B cell (primary cell): Measurements from ENCODE around the gene IRF8. TPM values are rescaled to one million over a fixed set of nuclear protein-coding genes. Genes with fewer than 3 reads are reported as not detected.

Experiments used
- ATAC-seq: fragments of 200-7000 bp; cut with Tn5 transposase; one replicate; pipeline ENCODE4 v1.10.0; 2021; ENCODE audit warnings: low read depth, mild to moderate bottlenecking, moderate number of reproducible peaks, moderate library complexity
- CTCF ChIA-PET: fragments of 350-600 bp; sonication (Branson Sonifier 250); formaldehyde crosslinking; loops from one replicate; lab custom pipeline; 2021; ENCODE audit warnings: antibody characterized with exemption, inconsistent platforms; lab: Charles Lee
- POLR2A ChIA-PET: fragments of 350-600 bp; sonication (Branson Sonifier 250); formaldehyde crosslinking; loops from one replicate; lab custom pipeline; 2021; ENCODE audit warnings: antibody characterized with exemption; lab: Charles Lee
- DNase-seq: peaks from one replicate; pipeline ENCODE4 v3.0.0; 2013
- H2AFZ ChIP-seq: 2 replicates; pipeline ENCODE4 v1.6.1; 2012; ENCODE audit warnings: mild to moderate bottlenecking, low read depth, low read length; ENCODE audit not compliant: insufficient read depth, poor library complexity, severe bottlenecking
- H3K27ac ChIP-seq, 2 donors: 1 replicate in 1 of 2; 2 replicates in 1 of 2; pipeline ENCODE4 v1.5.1; 2012 to 2013; ENCODE audit warnings: low read length in 2 of 2, mild to moderate bottlenecking in 2 of 2, moderate library complexity in 1 of 2
- H3K27me3 ChIP-seq, 4 experiments: fragments of 200-600 bp in 1 of 4; sonication (generic) in 1 of 4; replicated peaks in 1 of 4; 1 replicate in 2 of 4; 2 replicates in 2 of 4; pipeline versions ENCODE4 v1.6.1 to v1.7.0; 2013 to 2016; ENCODE audit warnings: low read length in 3 of 4, mild to moderate bottlenecking in 2 of 4, mixed read lengths in 1 of 4, moderate library complexity in 1 of 4; ENCODE audit not compliant: insufficient read depth in 4 of 4, control insufficient read depth in 3 of 4; ENCODE audit errors: control extremely low read depth in 1 of 4
- H3K36me3 ChIP-seq, 2 experiments: replicated peaks in 1 of 2; 1 replicate in 1 of 2; 2 replicates in 1 of 2; pipeline versions ENCODE4 v1.6.1 to v1.7.1; 2013; ENCODE audit warnings: low read length in 1 of 2; ENCODE audit not compliant: insufficient read depth in 2 of 2, control insufficient read depth in 1 of 2; ENCODE audit errors: control extremely low read depth in 1 of 2, extremely low read depth in 1 of 2
- H3K4me1 ChIP-seq, 2 donors: fragments of 200-600 bp in 1 of 2; sonication (generic) in 1 of 2; 1 replicate in 1 of 2; 2 replicates in 1 of 2; pipeline versions ENCODE4 v1.5.1 to v1.6.1; 2013 to 2017; ENCODE audit warnings: low read length in 2 of 2; ENCODE audit not compliant: control insufficient read depth in 2 of 2, insufficient read depth in 2 of 2
- H3K4me2 ChIP-seq: replicated peaks from 2 replicates; pipeline ENCODE3; 2012; ENCODE audit warnings: mild to moderate bottlenecking, low read depth, low read length; ENCODE audit not compliant: poor library complexity, severe bottlenecking
- H3K4me3 ChIP-seq, 5 experiments: fragments of 200-600 bp in 1 of 5; sonication (generic) in 1 of 5; 1 replicate in 3 of 5; 2 replicates in 2 of 5; pipeline versions ENCODE4 v1.5.1 to v1.7.0; 2011 to 2016; ENCODE audit warnings: low read length in 4 of 5, mild to moderate bottlenecking in 4 of 5, low read depth in 2 of 5, control low read depth in 1 of 5, moderate library complexity in 1 of 5; ENCODE audit not compliant: insufficient read depth in 1 of 5; ENCODE audit errors: control extremely low read depth in 1 of 5, extremely low read depth in 1 of 5
- H3K79me2 ChIP-seq: fragments of 200-600 bp; sonication (generic); one replicate; pipeline ENCODE4 v1.6.0; 2016; ENCODE audit warnings: low read length; ENCODE audit not compliant: control insufficient read depth, insufficient read depth
- H3K9ac ChIP-seq: fragments of 200-600 bp; sonication (generic); 2 replicates; pipeline ENCODE4 v1.6.1; 2017; ENCODE audit warnings: mild to moderate bottlenecking, low read length, moderate library complexity
- H3K9me3 ChIP-seq, 3 donors: one replicate each; pipeline versions ENCODE4 v1.6.1 to v1.7.1; 2013; ENCODE audit warnings: low read length in 2 of 3; ENCODE audit not compliant: control insufficient read depth in 2 of 3, insufficient read depth in 1 of 3; ENCODE audit errors: control extremely low read depth in 1 of 3
- H4K20me1 ChIP-seq: 2 replicates; pipeline ENCODE4 v1.6.0; 2012; ENCODE audit warnings: mild to moderate bottlenecking, low read length; ENCODE audit not compliant: insufficient read depth, control insufficient read depth, poor library complexity, severe bottlenecking
- H3K27ac Mint-ChIP-seq: one replicate; pipeline ENCODE4 v1.8.0; 2021; ENCODE audit warnings: mixed read lengths
- H3K27me3 Mint-ChIP-seq: one replicate; pipeline ENCODE4 v1.8.0; 2021; ENCODE audit warnings: mixed read lengths
- H3K4me1 Mint-ChIP-seq: one replicate; pipeline ENCODE4 v1.8.0; 2021; ENCODE audit warnings: mixed read lengths
- H3K4me3 Mint-ChIP-seq: one replicate; pipeline ENCODE4 v1.8.0; 2021; ENCODE audit warnings: mixed read lengths
- H3K9me3 Mint-ChIP-seq: one replicate; pipeline ENCODE4 v1.8.0; 2022; ENCODE audit warnings: mixed read lengths; ENCODE audit not compliant: insufficient read depth
- EZH2 ChIP-seq: IDR thresholded peaks from 2 replicates; pipeline ENCODE4 v1.6.1; 2012; ENCODE audit warnings: borderline replicate concordance, low read depth, mild to moderate bottlenecking, moderate library complexity, low read length; ENCODE audit not compliant: insufficient read depth, poor library complexity, severe bottlenecking
- WGBS: methylation state at CpG from one replicate; pipeline ENCODE4 v1.1.5; 2013; ENCODE audit warnings: missing lambda C conversion rate; ENCODE audit not compliant: insufficient coverage; 5-methylcytosine and 5-hydroxymethylcytosine counted together
- intact Hi-C: fragments of 100-400 bp; cut with micrococcal nuclease; formaldehyde crosslinking; loops from one replicate; pipeline ENCODE4 v1.10.0; 2022
- polyA plus RNA-seq: library from polyadenylated mRNA; depleted of rRNA; stranded (reverse); fragments of >200 nt; gene quantifications from 2 replicates; pipeline ENCODE4 v1.2.3, GENCODE V29; 2012
- total RNA-seq, 2 donors: library from RNA; stranded (reverse); fragments of 120-200 nt in 1 of 2; gene quantifications; 1 replicate in 1 of 2; 2 replicates in 1 of 2; pipeline versions ENCODE4 v1.2.3 to v1.2.4, GENCODE V29; 2013 to 2022
- TF ChIP-seq, protein P1 (sequence below): fragments of 200-600 bp; IDR thresholded peaks from one replicate; pipeline ENCODE4 v1.8.0; 2022; ENCODE audit warnings: antibody characterized with exemption, mild to moderate bottlenecking

IRF8 gene
- total and polyA plus RNA-seq, 2 donors (not counting 1 experiment from before 2014, with no cell fraction given) = 309 to 332 TPM

DNA sequence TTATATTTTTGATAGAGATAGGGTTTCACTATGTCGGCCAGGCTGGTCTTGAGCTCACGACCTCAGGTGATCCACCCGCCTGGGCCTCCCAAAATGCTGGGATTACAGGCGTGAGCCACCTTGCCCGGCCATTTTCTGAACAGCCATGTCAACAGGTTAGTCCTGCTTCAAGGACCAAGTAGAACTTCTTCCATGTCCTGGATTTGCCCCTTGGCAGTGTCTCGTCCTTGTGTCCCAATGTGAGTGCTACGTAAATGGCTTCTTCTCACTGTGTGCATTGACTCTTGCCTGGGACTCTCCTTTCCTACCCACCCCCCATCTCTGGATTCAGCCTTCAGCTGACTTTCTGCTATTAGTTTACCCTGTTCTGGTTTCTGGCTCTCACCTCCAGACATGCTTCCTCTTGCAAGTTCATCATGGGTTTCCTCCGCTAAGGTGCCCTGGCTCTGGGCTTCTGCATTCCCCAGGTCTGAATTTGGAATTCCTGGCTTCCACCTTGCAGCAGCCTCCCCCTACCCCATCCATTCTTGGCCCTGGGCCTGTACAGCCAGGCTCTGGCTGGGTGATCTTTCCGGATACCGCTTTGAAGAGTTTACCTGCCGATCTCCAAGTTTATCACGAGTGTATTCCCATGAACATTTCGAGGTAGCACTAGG, 14.0 kb upstream of the IRF8 start:
- H3K27me3 ChIP-seq = no peaks in the 10 kb centered on the region
- H3K36me3 ChIP-seq = no peaks in the 10 kb centered on the region
- no peak overlapping the region for H3K4me3 ChIP-seq
- DNase-seq = no peak
- 90% methylated on average over 11 of the region's 13 CpGs for WGBS
- TF ChIP-seq EZH2 = no peak
- TF ChIP-seq, protein P1, sequence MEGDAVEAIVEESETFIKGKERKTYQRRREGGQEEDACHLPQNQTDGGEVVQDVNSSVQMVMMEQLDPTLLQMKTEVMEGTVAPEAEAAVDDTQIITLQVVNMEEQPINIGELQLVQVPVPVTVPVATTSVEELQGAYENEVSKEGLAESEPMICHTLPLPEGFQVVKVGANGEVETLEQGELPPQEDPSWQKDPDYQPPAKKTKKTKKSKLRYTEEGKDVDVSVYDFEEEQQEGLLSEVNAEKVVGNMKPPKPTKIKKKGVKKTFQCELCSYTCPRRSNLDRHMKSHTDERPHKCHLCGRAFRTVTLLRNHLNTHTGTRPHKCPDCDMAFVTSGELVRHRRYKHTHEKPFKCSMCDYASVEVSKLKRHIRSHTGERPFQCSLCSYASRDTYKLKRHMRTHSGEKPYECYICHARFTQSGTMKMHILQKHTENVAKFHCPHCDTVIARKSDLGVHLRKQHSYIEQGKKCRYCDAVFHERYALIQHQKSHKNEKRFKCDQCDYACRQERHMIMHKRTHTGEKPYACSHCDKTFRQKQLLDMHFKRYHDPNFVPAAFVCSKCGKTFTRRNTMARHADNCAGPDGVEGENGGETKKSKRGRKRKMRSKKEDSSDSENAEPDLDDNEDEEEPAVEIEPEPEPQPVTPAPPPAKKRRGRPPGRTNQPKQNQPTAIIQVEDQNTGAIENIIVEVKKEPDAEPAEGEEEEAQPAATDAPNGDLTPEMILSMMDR = no peak
- no peak overlapping the region for H3K27ac Mint-ChIP-seq
- ChIA-PET POLR2A (interaction anchor here (0.6 kb wide), 1 partner anchor 51 kb away, joined by 7 read pairs; no protein-coding TSS in a partner anchor), CTCF (interaction anchor here (1.6 kb wide), 1 partner anchor 64 kb away, joined by 5 read pairs; no protein-coding TSS in a partner anchor)
- no peak overlapping the region for H3K4me2 ChIP-seq
- no peak for ATAC-seq
- H3K4me1 ChIP-seq = peaks cover 20 to 29% of the 10 kb centered on the region in 2 donors
- no peak overlapping the region for H3K4me3 Mint-ChIP-seq
- intact Hi-C loops = no loop called here
- H3K79me2 ChIP-seq = no peaks in the 10 kb centered on the region
- no peaks in the 10 kb centered on the region for H3K9me3 Mint-ChIP-seq
- H3K4me1 Mint-ChIP-seq = peaks cover 42% of the 10 kb centered on the region
- no peak overlapping the region for H3K9ac ChIP-seq
- H4K20me1 ChIP-seq = no peaks in the 10 kb centered on the region
- H3K27ac ChIP-seq = no peak overlapping the region
- no peak overlapping the region for H2AFZ ChIP-seq
- H3K9me3 ChIP-seq = peaks cover 0 to 2% (median 2%) of the 10 kb centered on the region in 3 donors
- no peaks in the 10 kb centered on the region for H3K27me3 Mint-ChIP-seq

GRCh38 chr16:85885537-85885936, 13.4 kb upstream of the IRF8 start:
- no peak overlapping the region for H2AFZ ChIP-seq
- peaks cover 39% of the 10 kb centered on the region for H3K4me1 Mint-ChIP-seq
- ChIA-PET POLR2A (no interaction called here), CTCF (interaction anchor here (1.6 to 2.9 kb wide), 2 partner anchors 64 kb away, joined by 5 to 11 read pairs; no protein-coding TSS in a partner anchor)
- no peak for TF ChIP-seq EZH2
- TF ChIP-seq, protein P1 = no peak
- H3K27ac ChIP-seq = no peak overlapping the region
- DNase-seq (no peak), ATAC-seq (no peak)
- H3K4me1 ChIP-seq = peaks cover 20 to 29% of the 10 kb centered on the region in 2 donors
- H3K4me2 ChIP-seq = no peak overlapping the region
- H3K4me3 Mint-ChIP-seq = no peak overlapping the region
- no peaks in the 10 kb centered on the region for H3K27me3 ChIP-seq
- no peaks in the 10 kb centered on the region for H3K27me3 Mint-ChIP-seq
- H3K9me3 Mint-ChIP-seq = no peaks in the 10 kb centered on the region
- WGBS = 81% methylated on average over 2 of the region's 6 CpGs
- no peak overlapping the region for H3K27ac Mint-ChIP-seq
- H4K20me1 ChIP-seq = no peaks in the 10 kb centered on the region
- no peak overlapping the region for H3K4me3 ChIP-seq
- no peaks in the 10 kb centered on the region for H3K9me3 ChIP-seq
- H3K79me2 ChIP-seq = no peaks in the 10 kb centered on the region
- H3K36me3 ChIP-seq = no peaks in the 10 kb centered on the region
- no peak overlapping the region for H3K9ac ChIP-seq
- intact Hi-C loops = no loop called here
